ENCODE measurements around the gene EFNB1.

GRCh38 chrX:68842351-68842750, 13.5 kb downstream of the EFNB1 start:
- TF ChIP-seq EZH2 (IDR thresholded peaks at IDR 0.05; ENCODE audit: borderline replicate concordance, low read depth, low read length, poor library complexity, severe bottlenecking): no peak
- TF ChIP-seq CTCF (conservative IDR thresholded peaks at IDR 0.05; ENCODE audit: low read depth, low read length): no peak

All from A673 (cell line).